Calu3 (cell line): Measurements from ENCODE around the gene BRAP. TPM values are rescaled to one million over a fixed set of nuclear protein-coding genes. Genes with fewer than 3 reads are reported as not detected.
"Not testable (repeated sequence)": the region's sequence is repeated elsewhere in the genome, so short reads cannot be mapped to it uniquely, and the experiment has no call there.

Experiments
- BruUV-seq: library from RNA; stranded (reverse); fragments of 400-500 nt; replicated peaks from 2 replicates; lab custom pipeline; 2021; lab: Mats Ljungman, UMichigan
- CTCF ChIA-PET: fragments of 300-600 bp; sonication (Branson Sonifier 250); formaldehyde crosslinking; loops from one replicate; lab custom pipeline; 2022; ENCODE audit warnings: antibody characterized with exemption; lab: Charles Lee
- DNase-seq: peaks from one replicate; pipeline ENCODE4 v3.0.0; 2022
- H3K27ac Mint-ChIP-seq: one replicate; pipeline ENCODE4 v1.8.0; 2022; ENCODE audit warnings: mixed read lengths; ENCODE audit not compliant: unreplicated experiment
- H3K27me3 Mint-ChIP-seq: one replicate; pipeline ENCODE4 v1.8.0; 2022; ENCODE audit warnings: mixed read lengths; ENCODE audit not compliant: unreplicated experiment
- H3K36me3 Mint-ChIP-seq: one replicate; pipeline ENCODE4 v1.8.0; 2022; ENCODE audit warnings: mild to moderate bottlenecking, moderate library complexity, mixed read lengths; ENCODE audit not compliant: insufficient read depth, unreplicated experiment
- H3K4me1 Mint-ChIP-seq: one replicate; pipeline ENCODE4 v1.8.0; 2022; ENCODE audit warnings: mild to moderate bottlenecking, low read depth, mixed read lengths; ENCODE audit not compliant: unreplicated experiment
- H3K4me3 Mint-ChIP-seq: one replicate; pipeline ENCODE4 v1.8.0; 2022; ENCODE audit warnings: mild to moderate bottlenecking, low read depth, moderate library complexity, mixed read lengths; ENCODE audit not compliant: unreplicated experiment
- H3K9me3 Mint-ChIP-seq: one replicate; pipeline ENCODE4 v1.8.0; 2022; ENCODE audit warnings: low read depth, mixed read lengths; ENCODE audit not compliant: unreplicated experiment
- CTCF ChIP-seq: fragments of 200-600 bp; IDR thresholded peaks from one replicate; pipeline ENCODE4 v1.8.0; 2022; ENCODE audit warnings: antibody characterized with exemption; ENCODE audit not compliant: unreplicated experiment
- intact Hi-C: fragments of 100-400 bp; cut with micrococcal nuclease; formaldehyde crosslinking; loops from one replicate; pipeline ENCODE4 v1.10.0; 2022; ENCODE audit not compliant: unreplicated experiment
- total RNA-seq: library from RNA; stranded (reverse); gene quantifications from 2 replicates; pipeline ENCODE4 v1.2.3, GENCODE V29; 2022

The BRAP gene
- total RNA-seq, 1 experiment from 2014 or later = 17.8 TPM

GRCh38 chr12:111607239-111607638 lies 78.5 kb downstream of the BRAP start:
- no peak for TF ChIP-seq CTCF
- no TSS peak for BruUV-seq
- no peak for DNase-seq
- Mint-ChIP-seq H3K4me3 (no peak overlapping the region), H3K27ac (no peak overlapping the region), H3K27me3 (no peaks in the 10 kb centered on the region), H3K9me3 (no peaks in the 10 kb centered on the region), H3K36me3 (no peaks in the 10 kb centered on the region), H3K4me1 (no peaks in the 10 kb centered on the region)
- intact Hi-C loops = no loop called here
- CTCF ChIA-PET = no interaction called here

- Mint-ChIP-seq H3K27ac (no peak overlapping the region), H3K4me3 (no peak overlapping the region), H3K4me1 (no peaks in the 10 kb centered on the region), H3K27me3 (no peaks in the 10 kb centered on the region), H3K36me3 (no peaks in the 10 kb centered on the region), H3K9me3 (no peaks in the 10 kb centered on the region)
- intact Hi-C loops = no loop called here
- no TSS peak for BruUV-seq
- DNase-seq = no peak
- CTCF ChIA-PET = interaction anchor here (0.7 kb wide), 1 partner anchor 1606 kb away, joined by 12 read pairs; no protein-coding TSS in a partner anchor
- no peak for TF ChIP-seq CTCF
Observed at GRCh38 chr12:111606767-111607230, 79.0 kb downstream of the BRAP start.

GRCh38 chr12:111605911-111606766 lies 79.6 kb downstream of the BRAP start:
- CTCF ChIA-PET = interaction anchor here (0.7 kb wide), 1 partner anchor 1605 kb away, joined by 12 read pairs; no protein-coding TSS in a partner anchor
- Mint-ChIP-seq H3K36me3 (no peaks in the 10 kb centered on the region), H3K9me3 (no peaks in the 10 kb centered on the region), H3K27me3 (no peaks in the 10 kb centered on the region), H3K4me1 (no peaks in the 10 kb centered on the region), H3K27ac (no peak overlapping the region), H3K4me3 (no peak overlapping the region)
- intact Hi-C loops = no loop called here
- TF ChIP-seq CTCF = no peak
- no TSS peak for BruUV-seq
- no peak for DNase-seq

DNA sequence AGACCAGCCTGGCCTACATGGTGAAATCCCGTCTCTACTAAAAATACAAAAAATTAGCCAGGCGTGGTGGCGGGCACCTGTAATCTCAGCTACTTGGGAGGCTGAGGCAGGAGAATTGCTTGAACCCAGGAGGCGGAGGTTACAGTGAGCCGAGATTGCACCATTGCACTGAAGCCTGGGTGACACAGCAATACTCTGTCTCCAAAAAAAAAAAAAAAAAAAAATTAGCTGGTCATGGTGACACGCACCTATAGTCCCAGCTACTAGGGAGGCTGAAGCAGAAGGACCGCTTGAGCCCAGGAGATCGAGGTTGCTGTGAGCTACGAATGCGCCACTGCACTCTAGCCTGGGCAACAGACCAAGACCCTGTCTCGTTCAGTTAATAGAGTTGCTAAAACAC lies 82.9 kb downstream of the BRAP start:
- intact Hi-C loops, H3K9me3 Mint-ChIP-seq, H3K4me3 Mint-ChIP-seq, H3K4me1 Mint-ChIP-seq, H3K27ac Mint-ChIP-seq, DNase-seq, CTCF ChIA-PET, H3K27me3 Mint-ChIP-seq, BruUV-seq: not testable (repeated sequence)
- peaks cover 26% of the 10 kb centered on the region for H3K36me3 Mint-ChIP-seq

DNA sequence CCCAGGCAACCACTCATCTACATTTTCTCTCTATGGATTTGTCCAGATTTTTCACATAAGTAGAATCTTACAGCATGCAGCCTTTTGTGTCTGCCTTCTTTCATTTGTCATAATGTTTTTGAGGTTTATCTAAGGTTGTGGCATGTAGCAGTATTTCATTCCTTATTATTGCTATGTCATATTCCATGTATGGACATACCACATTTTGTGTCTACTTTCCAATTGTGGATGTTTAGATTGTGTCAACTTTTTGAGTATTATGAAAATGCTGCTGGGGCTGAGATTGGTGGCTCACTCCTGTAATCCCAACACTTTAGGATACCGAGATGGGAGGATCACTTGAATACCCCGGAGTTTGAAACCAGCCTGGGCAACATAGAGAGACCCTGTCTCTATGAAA lies 83.4 kb downstream of the BRAP start:
- Mint-ChIP-seq H3K4me1 (no peaks in the 10 kb centered on the region), H3K9me3 (no peaks in the 10 kb centered on the region), H3K27me3 (no peaks in the 10 kb centered on the region), H3K36me3 (peaks cover 31% of the 10 kb centered on the region), H3K4me3 (no peak overlapping the region), H3K27ac (no peak overlapping the region)
- DNase-seq = no peak
- CTCF ChIA-PET = no interaction called here
- intact Hi-C loops = no loop called here
- no TSS peak for BruUV-seq
- TF ChIP-seq CTCF = no peak

GRCh38 chr12:111600986-111601385 lies 84.8 kb downstream of the BRAP start:
- H3K9me3 Mint-ChIP-seq, BruUV-seq, CTCF ChIA-PET, H3K27me3 Mint-ChIP-seq, H3K4me3 Mint-ChIP-seq, DNase-seq, H3K4me1 Mint-ChIP-seq, intact Hi-C loops: not testable (repeated sequence)
- H3K27ac Mint-ChIP-seq = peak overlapping the region; percentile 99
- peaks cover 36% of the 10 kb centered on the region for H3K36me3 Mint-ChIP-seq
